Right atrium auricular region (tissue), 2 donors: Measurements from ENCODE around the gene TMX4. TPM values are rescaled to one million over a fixed set of nuclear protein-coding genes. Genes with fewer than 3 reads are reported as not detected.

Source experiments
- DNase-seq: peaks from one replicate; pipeline ENCODE4 v3.0.0-alpha.2; 2019; ENCODE audit warnings: low spot score
- H3K27ac ChIP-seq, 2 donors: fragments of 200-600 bp; sonication (generic); 1 replicate in 1 of 2; 2 replicates in 1 of 2; pipeline ENCODE4 v1.5.1; 2016 to 2019
- H3K27me3 ChIP-seq, 2 donors: fragments of 200-600 bp; sonication (generic); one replicate each; pipeline versions ENCODE4 v1.5.1 to v1.6.0; 2017 to 2019
- H3K36me3 ChIP-seq: fragments of 200-600 bp; sonication (generic); one replicate; pipeline ENCODE4 v1.5.1; 2016
- H3K4me1 ChIP-seq, 2 donors: fragments of 200-600 bp; sonication (generic); one replicate each; pipeline versions ENCODE4 v1.5.1 to v1.6.0; 2017 to 2019
- H3K4me3 ChIP-seq, 2 donors: fragments of 200-600 bp; sonication (generic); 1 replicate in 1 of 2; 2 replicates in 1 of 2; pipeline ENCODE4 v1.5.1; 2017 to 2019; ENCODE audit warnings: mild to moderate bottlenecking in 1 of 2, moderate library complexity in 1 of 2
- H3K9me3 ChIP-seq, 2 donors: fragments of 200-600 bp; sonication (generic); one replicate each; pipeline ENCODE4 v1.5.1; 2019
- CTCF ChIP-seq, 2 donors: fragments of 200-600 bp; sonication (generic); IDR thresholded peaks; one replicate each; pipeline ENCODE4 v1.5.1; 2019; ENCODE audit warnings: antibody characterized with exemption in 2 of 2
- total RNA-seq, 2 donors: library from RNA; depleted of rRNA; stranded (reverse); fragments of >200 nt; gene quantifications; one replicate each; pipeline ENCODE4 v1.1.0, GENCODE V29; 2016

The TMX4 gene
- total RNA-seq, 2 donors from 2014 or later = 90.4 to 191 TPM

GRCh38 chr20:8061861-8062518, 42.4 kb upstream of the TMX4 start:
- no peak for DNase-seq
- Histone ChIP-seq H3K9me3 (no peaks in the 10 kb centered on the region), H3K27ac (no peak overlapping the region), H3K36me3 (no peaks in the 10 kb centered on the region), H3K27me3 (no peaks in the 10 kb centered on the region), H3K4me3 (no peak overlapping the region), H3K4me1 (peaks cover 0 to 7% of the 10 kb centered on the region in 2 donors)
- no peak for TF ChIP-seq CTCF (IDR thresholded peaks at IDR 0.05)

DNA sequence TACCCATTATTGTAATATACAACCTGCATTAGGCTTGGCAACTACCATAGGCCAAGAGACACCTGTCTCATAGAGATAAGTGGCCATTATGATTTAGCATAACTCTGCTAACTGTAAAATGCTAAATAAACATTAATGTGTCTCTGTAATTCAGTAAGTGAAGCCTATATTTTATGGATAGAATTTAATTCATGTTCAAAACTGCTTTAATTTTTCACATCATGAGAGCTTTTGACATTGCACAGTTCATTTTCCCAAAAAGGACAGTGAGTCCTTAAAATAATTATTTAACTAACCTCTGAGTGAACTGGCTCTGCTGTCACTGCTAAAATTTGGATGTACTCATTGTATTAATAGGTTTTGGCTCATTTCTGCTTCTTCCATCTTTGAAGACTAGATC, 41.4 kb upstream of the TMX4 start:
- no peak for DNase-seq
- Histone ChIP-seq H3K27ac (no peak overlapping the region), H3K27me3 (no peaks in the 10 kb centered on the region), H3K4me1 (peaks cover 0 to 7% of the 10 kb centered on the region in 2 donors), H3K36me3 (no peaks in the 10 kb centered on the region), H3K9me3 (no peaks in the 10 kb centered on the region), H3K4me3 (no peak overlapping the region)
- TF ChIP-seq CTCF (IDR thresholded peaks at IDR 0.05) = no peak

DNA sequence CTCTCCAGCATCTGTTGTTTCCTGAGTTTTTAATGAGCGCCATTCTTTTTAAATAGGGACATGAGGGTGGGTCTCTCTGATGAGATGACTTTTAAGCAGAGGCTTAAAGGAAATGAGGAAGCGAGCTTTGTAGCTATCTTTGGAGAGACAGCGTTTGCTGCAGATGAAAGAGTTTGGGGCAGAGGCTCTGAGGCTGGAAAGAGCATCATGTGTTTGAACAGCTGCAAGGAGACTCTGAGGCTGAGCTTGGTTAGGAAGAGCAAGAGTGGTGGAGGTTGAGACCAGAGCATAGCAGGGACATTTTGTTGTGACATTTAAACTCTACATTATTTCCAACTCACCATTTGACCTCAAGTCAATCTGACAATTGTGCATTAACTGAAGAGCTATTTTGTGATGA, 38.3 kb upstream of the TMX4 start:
- H3K4me1 ChIP-seq = peaks cover 0 to 7% of the 10 kb centered on the region in 2 donors
- H3K27ac ChIP-seq = no peak overlapping the region
- H3K36me3 ChIP-seq = no peaks in the 10 kb centered on the region
- no peaks in the 10 kb centered on the region for H3K9me3 ChIP-seq
- H3K4me3 ChIP-seq = no peak overlapping the region
- H3K27me3 ChIP-seq = no peaks in the 10 kb centered on the region
- TF ChIP-seq CTCF (IDR thresholded peaks at IDR 0.05) = no peak
- no peak for DNase-seq

DNA sequence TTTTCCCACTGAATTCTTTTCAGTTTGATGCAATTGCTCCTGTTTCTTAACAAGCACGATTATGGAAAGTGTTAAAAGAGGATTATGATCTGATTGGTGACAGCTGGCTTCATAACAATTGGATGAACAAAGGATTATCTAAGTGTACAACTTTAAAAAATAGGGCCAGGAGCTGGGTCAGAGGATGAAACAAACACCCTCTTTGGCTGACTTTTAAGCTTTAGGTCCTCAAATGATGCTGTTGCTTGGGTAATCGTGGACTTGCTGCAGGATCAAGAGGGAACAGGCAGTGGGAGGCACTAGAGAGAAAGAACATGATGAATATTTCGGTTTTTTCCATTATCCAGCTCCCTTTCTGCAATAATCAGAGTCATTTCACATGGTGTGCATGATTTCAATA, 35.5 kb upstream of the TMX4 start:
- DNase-seq = no peak
- no peaks in the 10 kb centered on the region for H3K27me3 ChIP-seq
- H3K9me3 ChIP-seq = no peaks in the 10 kb centered on the region
- no peak overlapping the region for H3K27ac ChIP-seq
- TF ChIP-seq CTCF (IDR thresholded peaks at IDR 0.05) = no peak
- H3K4me1 ChIP-seq = no peaks in the 10 kb centered on the region
- no peak overlapping the region for H3K4me3 ChIP-seq
- no peaks in the 10 kb centered on the region for H3K36me3 ChIP-seq

DNA sequence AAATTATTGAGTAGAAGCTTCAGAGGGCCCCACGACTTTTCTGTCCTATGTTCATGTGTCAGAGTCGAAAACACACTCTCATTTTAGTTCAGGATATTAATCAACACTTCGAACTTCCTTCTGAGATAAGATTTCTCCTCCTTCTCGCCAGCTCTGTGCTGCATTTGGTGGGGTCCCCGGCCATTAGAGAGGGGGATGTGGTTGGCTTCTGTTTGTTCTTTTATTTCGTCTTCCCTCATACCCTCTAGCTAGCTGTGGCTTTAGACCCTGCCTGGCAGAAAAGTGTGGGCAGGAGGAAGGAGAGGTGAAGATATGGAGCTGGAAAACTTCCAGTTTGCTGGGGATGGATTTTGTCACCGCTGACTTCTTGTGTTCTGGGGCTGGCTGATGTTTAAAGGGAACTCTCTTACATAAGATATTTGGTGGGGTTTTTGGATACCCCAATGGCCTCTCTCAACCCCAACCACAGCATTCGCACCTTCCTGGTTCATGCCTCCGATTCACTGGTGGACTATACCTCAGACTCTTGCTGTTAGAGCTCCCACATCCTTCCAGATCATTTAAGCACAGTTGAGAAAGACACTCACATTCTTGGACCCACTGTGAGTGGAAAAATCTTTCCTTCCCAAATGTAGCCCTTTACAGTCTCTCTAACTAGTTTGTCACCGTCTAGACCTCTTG, 30.7 kb upstream of the TMX4 start:
- no peaks in the 10 kb centered on the region for H3K9me3 ChIP-seq
- TF ChIP-seq CTCF (IDR thresholded peaks at IDR 0.05) = no peak
- H3K36me3 ChIP-seq = no peaks in the 10 kb centered on the region
- no peak for DNase-seq
- no peak overlapping the region for H3K4me3 ChIP-seq
- no peaks in the 10 kb centered on the region for H3K4me1 ChIP-seq
- H3K27me3 ChIP-seq = no peaks in the 10 kb centered on the region
- H3K27ac ChIP-seq = no peak overlapping the region
